H9 (cell line): Measurements from ENCODE around the gene PEX16. TPM values are rescaled to one million over a fixed set of nuclear protein-coding genes. Genes with fewer than 3 reads are reported as not detected.

Experiments
- DNase-seq: peaks from one replicate; pipeline ENCODE4 v3.0.0-alpha.2; 2017
- H2AFZ ChIP-seq: one replicate; pipeline ENCODE4 v1.6.1; 2013; ENCODE audit warnings: mild to moderate bottlenecking, low read length, control low read depth, moderate library complexity
- H2AK5ac ChIP-seq: 2 replicates; pipeline ENCODE4 v1.6.1; 2013; ENCODE audit warnings: low read length, control low read depth, mixed read lengths; ENCODE audit not compliant: insufficient read length
- H2BK120ac ChIP-seq: one replicate; pipeline ENCODE4 v1.6.1; 2013; ENCODE audit warnings: low read depth, mild to moderate bottlenecking, low read length, control low read depth, inconsistent platforms; ENCODE audit not compliant: poor library complexity, severe bottlenecking
- H2BK12ac ChIP-seq: 2 replicates; pipeline ENCODE4 v1.6.1; 2013; ENCODE audit warnings: low read length, control low read depth, mixed read lengths, low read depth; ENCODE audit not compliant: insufficient read length
- H2BK15ac ChIP-seq: 2 replicates; pipeline ENCODE4 v1.6.1; 2013; ENCODE audit warnings: low read depth, low read length, control low read depth
- H2BK20ac ChIP-seq: one replicate; pipeline ENCODE4 v1.6.1; 2013; ENCODE audit warnings: low read depth, mild to moderate bottlenecking, low read length, control low read depth, inconsistent platforms; ENCODE audit not compliant: poor library complexity, severe bottlenecking
- H2BK5ac ChIP-seq: 2 replicates; pipeline ENCODE4 v1.6.1; 2013; ENCODE audit warnings: low read length, control low read depth, mixed read lengths; ENCODE audit not compliant: insufficient read length
- H3K14ac ChIP-seq: 2 replicates; pipeline ENCODE4 v1.6.1; 2013; ENCODE audit warnings: low read length, control low read depth; ENCODE audit not compliant: insufficient read depth
- H3K18ac ChIP-seq: 2 replicates; pipeline ENCODE4 v1.6.1; 2013; ENCODE audit warnings: low read depth, mild to moderate bottlenecking, mixed read lengths, low read length, control low read depth; ENCODE audit not compliant: insufficient read length
- H3K23ac ChIP-seq: 2 replicates; pipeline ENCODE4 v1.6.1; 2013; ENCODE audit warnings: low read length, control low read depth, mixed read lengths, low read depth; ENCODE audit not compliant: insufficient read length
- H3K23me2 ChIP-seq: 2 replicates; pipeline ENCODE4 v1.6.1; 2013; ENCODE audit warnings: low read depth, mild to moderate bottlenecking, mixed read lengths, low read length, control low read depth; ENCODE audit not compliant: insufficient read length, poor library complexity, severe bottlenecking
- H3K27ac ChIP-seq: 2 replicates; pipeline ENCODE4 v1.5.1; 2013; ENCODE audit warnings: low read length, control low read depth, mixed read lengths, low read depth; ENCODE audit not compliant: insufficient read length
- H3K27me3 ChIP-seq: 2 replicates; pipeline ENCODE4 v1.6.1; 2013; ENCODE audit warnings: low read length, control low read depth, inconsistent platforms; ENCODE audit not compliant: insufficient read depth
- H3K4ac ChIP-seq: 2 replicates; pipeline ENCODE4 v1.6.1; 2013; ENCODE audit warnings: low read depth, mild to moderate bottlenecking, control low read depth, inconsistent platforms, low read length, moderate library complexity
- H3K4me1 ChIP-seq: 2 replicates; pipeline ENCODE4 v1.6.1; 2013; ENCODE audit warnings: low read length, control low read depth, inconsistent platforms; ENCODE audit not compliant: insufficient read depth
- H3K4me2 ChIP-seq: 2 replicates; pipeline ENCODE4 v1.6.1; 2013; ENCODE audit warnings: low read length, control low read depth, mixed read lengths; ENCODE audit not compliant: insufficient read length, insufficient read depth
- H3K56ac ChIP-seq: 2 replicates; pipeline ENCODE4 v1.6.1; 2013; ENCODE audit warnings: low read depth, mild to moderate bottlenecking, mixed read lengths, low read length, control low read depth; ENCODE audit not compliant: insufficient read length
- H3K79me1 ChIP-seq: 2 replicates; pipeline ENCODE4 v1.6.1; 2013; ENCODE audit warnings: low read depth, mild to moderate bottlenecking, moderate library complexity, low read length, control low read depth, inconsistent platforms; ENCODE audit not compliant: insufficient read depth, poor library complexity, severe bottlenecking
- H3K79me2 ChIP-seq: 2 replicates; pipeline ENCODE4 v1.6.1; 2013; ENCODE audit warnings: low read length, control low read depth, inconsistent platforms; ENCODE audit not compliant: insufficient read depth
- H3K9ac ChIP-seq: 2 replicates; pipeline ENCODE4 v1.6.1; 2013; ENCODE audit warnings: low read length, control low read depth, mixed read lengths; ENCODE audit not compliant: insufficient read length; ENCODE audit errors: extremely low read depth
- H3K9me3 ChIP-seq: one replicate; pipeline ENCODE4 v1.6.1; 2013; ENCODE audit warnings: low read depth, low read length, inconsistent platforms; ENCODE audit not compliant: control insufficient read depth
- H3T11ph ChIP-seq: one replicate; pipeline ENCODE4 v1.6.1; 2013; ENCODE audit warnings: mild to moderate bottlenecking, low read length, control low read depth, inconsistent platforms
- H4K20me1 ChIP-seq: one replicate; pipeline ENCODE4 v1.6.1; 2013; ENCODE audit not compliant: control insufficient read depth, insufficient read length, insufficient read depth
- H4K5ac ChIP-seq: 2 replicates; pipeline ENCODE4 v1.6.1; 2013; ENCODE audit warnings: low read depth, mild to moderate bottlenecking, mixed read lengths, low read length, control low read depth; ENCODE audit not compliant: insufficient read length
- H4K8ac ChIP-seq: replicated peaks from 2 replicates; pipeline ENCODE4 v1.6.1; 2013; ENCODE audit warnings: low read length, control low read depth, mixed read lengths, low read depth; ENCODE audit not compliant: insufficient read length
- H4K91ac ChIP-seq: 2 replicates; pipeline ENCODE4 v1.6.1; 2013; ENCODE audit warnings: low read depth, mild to moderate bottlenecking, moderate library complexity, mixed read lengths, low read length, control low read depth; ENCODE audit not compliant: insufficient read length
- H3K27ac Mint-ChIP-seq, 3 experiments: 2 replicates in 2 of 3; 3 replicates in 1 of 3; pipeline ENCODE4 v1.8.0; 2020 to 2021; ENCODE audit warnings: mixed read lengths in 3 of 3, mild to moderate bottlenecking in 1 of 3, moderate library complexity in 1 of 3
- H3K27me3 Mint-ChIP-seq: 2 replicates; pipeline ENCODE4 v1.8.0; 2021; ENCODE audit warnings: low read depth, mild to moderate bottlenecking, moderate library complexity, mixed read lengths
- H3K36me3 Mint-ChIP-seq, 3 experiments: 2 replicates in 2 of 3; 3 replicates in 1 of 3; pipeline ENCODE4 v1.8.0; 2020 to 2021; ENCODE audit warnings: low read depth in 3 of 3, mixed read lengths in 3 of 3; ENCODE audit not compliant: insufficient read depth in 1 of 3
- H3K4me1 Mint-ChIP-seq, 2 experiments: 2 replicates each; pipeline ENCODE4 v1.8.0; 2020; ENCODE audit warnings: mixed read lengths in 2 of 2
- H3K4me3 Mint-ChIP-seq, 2 experiments: 2 replicates in 1 of 2; 3 replicates in 1 of 2; pipeline ENCODE4 v1.8.0; 2020 to 2021; ENCODE audit warnings: mild to moderate bottlenecking in 2 of 2, mixed read lengths in 2 of 2, moderate library complexity in 1 of 2
- H3K9me3 Mint-ChIP-seq, 2 experiments: 2 replicates in 1 of 2; 3 replicates in 1 of 2; pipeline ENCODE4 v1.8.0; 2020; ENCODE audit warnings: mild to moderate bottlenecking in 2 of 2, mixed read lengths in 2 of 2, moderate library complexity in 1 of 2
- CTCF ChIP-seq: fragments of 200-600 bp; sonication (generic); conservative IDR thresholded peaks from 3 replicates; pipeline ENCODE4 v1.8.0; 2021; ENCODE audit warnings: antibody characterized with exemption, mild to moderate bottlenecking
- WGBS: extraction: QIAGEN DNeasy Blood & Tissue Kit; methylation state at CpG from one replicate; pipeline ENCODE4 v1.1.7; 2013; ENCODE audit warnings: missing lambda C conversion rate, low lambda C conversion rate, mixed read lengths; ENCODE audit not compliant: insufficient read length; ENCODE audit errors: extremely low coverage; 5-methylcytosine and 5-hydroxymethylcytosine counted together
- total RNA-seq: library from RNA; stranded (reverse); gene quantifications from 2 replicates; pipeline ENCODE4 v1.2.1, GENCODE V29; 2021

PEX16 gene
- total RNA-seq, 1 experiment from 2014 or later, result 30.8 TPM

GRCh38 chr11:45945397-45945999, 27.8 kb upstream of the PEX16 start:
- H2BK12ac ChIP-seq, result no peak overlapping the region
- H3K27me3 ChIP-seq, result no peaks in the 10 kb centered on the region
- Mint-ChIP-seq H3K4me1 (no peaks in the 10 kb centered on the region), H3K36me3 (peaks cover 9 to 60% (median 34%) of the 10 kb centered on the region in 3 experiments; a peak in 5 of 7 replicates), H3K27ac (no peak overlapping the region; a peak in 1 of 7 replicates), H3K27me3 (no peaks in the 10 kb centered on the region), H3K4me3 (no peak overlapping the region), H3K9me3 (no peaks in the 10 kb centered on the region)
- H3K56ac ChIP-seq, result no peak overlapping the region
- TF ChIP-seq CTCF, result no peak
- no peaks in the 10 kb centered on the region for H3K4me1 ChIP-seq
- no peak overlapping the region for H2AK5ac ChIP-seq
- no peak overlapping the region for H4K91ac ChIP-seq
- H4K8ac ChIP-seq, result no peak overlapping the region
- H3K79me2 ChIP-seq, result no peaks in the 10 kb centered on the region
- no peak overlapping the region for H3K27ac ChIP-seq
- no peak overlapping the region for H3T11ph ChIP-seq
- no peaks in the 10 kb centered on the region for H3K23me2 ChIP-seq
- no peaks in the 10 kb centered on the region for H3K79me1 ChIP-seq
- H3K4ac ChIP-seq, result no peak overlapping the region
- WGBS, result no CpG with 5 or more reads among the region's 3 CpGs
- H2BK5ac ChIP-seq, result no peak overlapping the region
- no peak overlapping the region for H4K5ac ChIP-seq
- no peak overlapping the region for H2AFZ ChIP-seq
- H2BK15ac ChIP-seq, result no peak overlapping the region
- H2BK20ac ChIP-seq, result no peak overlapping the region
- no peak for DNase-seq
- no peak overlapping the region for H3K9ac ChIP-seq
- no peaks in the 10 kb centered on the region for H3K9me3 ChIP-seq
- no peak overlapping the region for H3K4me2 ChIP-seq
- no peak overlapping the region for H3K14ac ChIP-seq
- H4K20me1 ChIP-seq, result no peaks in the 10 kb centered on the region
- H3K23ac ChIP-seq, result no peak overlapping the region
- no peak overlapping the region for H3K18ac ChIP-seq
- no peak overlapping the region for H2BK120ac ChIP-seq
